Esophagus squamous epithelium (tissue), 4 donors: Measurements from ENCODE around the gene BRD7.

Source experiments
- CTCF ChIP-seq, 6 experiments: fragments of 450-650 bp in 4 of 6; fragments of 200-600 bp in 2 of 6; sonication (generic) in 2 of 6; IDR thresholded peaks; one replicate each; pipeline ENCODE4 v1.5.1; 2016 to 2019; ENCODE audit warnings: antibody characterized with exemption in 6 of 6, mild to moderate bottlenecking in 4 of 6, moderate library complexity in 4 of 6
- POLR2A ChIP-seq, 4 donors: fragments of 450-650 bp; IDR thresholded peaks; one replicate each; pipeline ENCODE4 v1.6.1; 2017; ENCODE audit warnings: antibody characterized with exemption in 4 of 4, mild to moderate bottlenecking in 4 of 4, moderate library complexity in 3 of 4

DNA sequence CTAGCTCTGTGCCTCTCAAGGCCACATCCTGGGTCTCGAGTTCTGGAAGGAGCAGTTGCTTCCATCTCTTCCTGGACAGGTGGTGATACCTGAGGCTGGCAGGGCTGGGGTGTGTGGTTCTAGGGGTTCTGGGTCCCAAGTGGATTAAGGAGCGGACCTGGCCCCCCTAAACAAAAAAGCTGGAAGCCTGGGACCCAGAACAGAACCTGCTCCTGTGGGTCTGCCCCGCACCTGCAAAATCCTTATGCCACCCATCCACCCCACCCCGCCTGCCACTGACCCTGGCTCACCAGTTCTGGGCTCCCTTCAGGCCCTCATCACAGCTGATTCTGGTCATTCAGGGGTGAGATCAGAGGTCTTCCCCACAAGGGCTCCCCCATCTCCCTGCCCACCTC is 57.7 kb downstream of the BRD7 start:
- TF ChIP-seq CTCF (IDR thresholded peaks at IDR 0.05) (no peak), POLR2A (IDR thresholded peaks at IDR 0.05) (no peak)
